Measurements from ENCODE around the gene SGCG. TPM values are rescaled to one million over a fixed set of nuclear protein-coding genes. Genes with fewer than 3 reads are reported as not detected.
"Not testable (repeated sequence)": the region's sequence is repeated elsewhere in the genome, so short reads cannot be mapped to it uniquely, and the experiment has no call there.

SGCG gene
- total RNA-seq, 4 donors from 2014 or later = 0.67 TPM; not detected in 3

- Histone ChIP-seq H3K36me3 (no peaks in the 10 kb centered on the region), H3K9me3 (no peaks in the 10 kb centered on the region), H3K4me1 (no peaks in the 10 kb centered on the region), H3K27ac (no peak overlapping the region), H3K4me3 (replicated peaks in 1 of 3) (no peak overlapping the region), H3K27me3 (no peaks in the 10 kb centered on the region)
- DNase-seq = no peak
- intact Hi-C loops (cut with DNase I) = no loop called here
- TF ChIP-seq, protein P1, sequence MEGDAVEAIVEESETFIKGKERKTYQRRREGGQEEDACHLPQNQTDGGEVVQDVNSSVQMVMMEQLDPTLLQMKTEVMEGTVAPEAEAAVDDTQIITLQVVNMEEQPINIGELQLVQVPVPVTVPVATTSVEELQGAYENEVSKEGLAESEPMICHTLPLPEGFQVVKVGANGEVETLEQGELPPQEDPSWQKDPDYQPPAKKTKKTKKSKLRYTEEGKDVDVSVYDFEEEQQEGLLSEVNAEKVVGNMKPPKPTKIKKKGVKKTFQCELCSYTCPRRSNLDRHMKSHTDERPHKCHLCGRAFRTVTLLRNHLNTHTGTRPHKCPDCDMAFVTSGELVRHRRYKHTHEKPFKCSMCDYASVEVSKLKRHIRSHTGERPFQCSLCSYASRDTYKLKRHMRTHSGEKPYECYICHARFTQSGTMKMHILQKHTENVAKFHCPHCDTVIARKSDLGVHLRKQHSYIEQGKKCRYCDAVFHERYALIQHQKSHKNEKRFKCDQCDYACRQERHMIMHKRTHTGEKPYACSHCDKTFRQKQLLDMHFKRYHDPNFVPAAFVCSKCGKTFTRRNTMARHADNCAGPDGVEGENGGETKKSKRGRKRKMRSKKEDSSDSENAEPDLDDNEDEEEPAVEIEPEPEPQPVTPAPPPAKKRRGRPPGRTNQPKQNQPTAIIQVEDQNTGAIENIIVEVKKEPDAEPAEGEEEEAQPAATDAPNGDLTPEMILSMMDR (IDR thresholded peaks at IDR 0.05) = no peak
- TF ChIP-seq POLR2A (IDR thresholded peaks at IDR 0.05) = no peak
- WGBS, 2 donors = 65 to 72% methylated on average over 5 of the region's 5 CpGs
These were observed 109.2 kb downstream of the SGCG start for GRCh38 chr13:23289917-23290357.

- Histone ChIP-seq H3K4me1 (no peaks in the 10 kb centered on the region), H3K9me3 (no peaks in the 10 kb centered on the region), H3K36me3 (no peaks in the 10 kb centered on the region), H3K27ac (no peak overlapping the region), H3K4me3 (replicated peaks in 1 of 3) (no peak overlapping the region), H3K27me3 (no peaks in the 10 kb centered on the region)
- TF ChIP-seq, protein P1 (IDR thresholded peaks at IDR 0.05) = no peak
- TF ChIP-seq POLR2A (IDR thresholded peaks at IDR 0.05) = no peak
- no peak for DNase-seq
- 82 to 86% methylated on average over 1 of the region's 1 CpG for whole genome bisulfite sequencing, 2 donors
- intact Hi-C loops (cut with DNase I) = no loop called here
These were observed 111.8 kb downstream of the SGCG start for GRCh38 chr13:23292586-23292985.

DNA sequence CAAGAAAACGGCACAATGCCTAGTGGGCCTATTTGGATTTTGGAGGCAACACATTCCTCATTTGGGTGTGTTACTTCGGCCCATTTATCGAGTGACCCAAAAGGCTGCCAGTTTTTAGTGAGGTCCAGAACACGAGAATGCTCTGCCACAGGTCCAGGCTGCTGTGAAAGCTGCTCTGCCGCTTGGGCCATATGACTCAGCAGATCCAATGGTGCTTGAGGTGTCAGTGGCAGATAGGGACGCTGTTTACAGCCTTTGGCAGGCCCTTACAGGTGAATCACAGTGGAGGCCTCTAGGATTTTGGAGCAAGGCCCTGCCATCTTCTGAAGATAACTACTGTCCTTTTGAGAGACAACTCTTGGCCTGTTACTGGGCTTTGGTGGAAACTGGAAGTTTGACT, 134.1 kb downstream of the SGCG start:
- intact Hi-C loops (cut with DNase I); H3K9me3 ChIP-seq; H3K27me3 ChIP-seq; H3K36me3 ChIP-seq; H3K27ac ChIP-seq; DNase-seq; H3K4me1 ChIP-seq; H3K4me3 ChIP-seq (replicated peaks in 1 of 3): not testable (repeated sequence)
- WGBS, 2 donors = 63 to 100% methylated on average over 5 to 6 of the region's 6 CpGs

- no peak for DNase-seq
- Histone ChIP-seq H3K9me3 (no peaks in the 10 kb centered on the region), H3K36me3 (no peaks in the 10 kb centered on the region), H3K4me1 (no peaks in the 10 kb centered on the region), H3K4me3 (replicated peaks in 1 of 3) (no peak overlapping the region), H3K27me3 (no peaks in the 10 kb centered on the region), H3K27ac (no peak overlapping the region)
- WGBS, 2 donors = 74 to 82% methylated on average over 3 of the region's 3 CpGs
- intact Hi-C loops (cut with DNase I) = no loop called here
- no peak for TF ChIP-seq POLR2A (IDR thresholded peaks at IDR 0.05)
- TF ChIP-seq, protein P1 (IDR thresholded peaks at IDR 0.05) = no peak
These were observed 139.1 kb downstream of the SGCG start for GRCh38 chr13:23319883-23320224.

DNA sequence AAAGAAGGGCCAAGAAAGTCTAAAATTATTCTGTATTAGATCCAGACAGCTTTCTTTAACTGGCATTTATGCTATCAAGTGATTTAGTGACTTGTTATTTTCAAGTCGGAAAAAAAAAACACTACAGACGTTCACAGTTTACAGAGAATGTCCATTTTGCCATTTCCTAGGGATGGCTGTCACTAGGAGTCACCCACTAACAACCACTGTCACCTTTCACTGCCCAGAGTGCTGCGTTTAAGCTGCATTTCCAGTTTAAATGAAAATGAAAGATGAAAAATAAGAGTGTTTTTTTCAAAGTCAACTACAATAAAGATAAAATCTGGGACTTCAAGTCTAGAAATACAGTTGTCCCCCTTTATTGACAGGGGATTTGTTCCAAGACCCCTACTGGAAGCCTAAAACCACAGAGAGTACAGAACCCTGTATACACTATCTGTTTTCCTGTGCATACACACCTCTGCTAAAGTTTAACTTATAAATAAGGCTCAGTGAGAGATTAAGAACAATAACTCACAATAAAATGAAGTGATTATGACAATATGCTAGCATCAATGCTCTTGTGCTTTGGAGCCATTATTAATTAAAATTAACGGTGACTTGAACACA, 140.3 kb downstream of the SGCG start:
- no peak for TF ChIP-seq POLR2A (IDR thresholded peaks at IDR 0.05)
- TF ChIP-seq, protein P1 (IDR thresholded peaks at IDR 0.05) = no peak
- WGBS, 2 donors = 62 to 67% methylated on average over 4 of the region's 4 CpGs
- Histone ChIP-seq H3K27me3 (no peaks in the 10 kb centered on the region), H3K4me1 (no peaks in the 10 kb centered on the region), H3K9me3 (no peaks in the 10 kb centered on the region), H3K36me3 (no peaks in the 10 kb centered on the region), H3K4me3 (replicated peaks in 1 of 3) (no peak overlapping the region), H3K27ac (no peak overlapping the region)
- intact Hi-C loops (cut with DNase I) = no loop called here
- DNase-seq = no peak

All from thyroid gland (tissue), 4 donors.